WTC11 (cell line): ENCODE data around the gene CFAP206. TPM values are rescaled to one million over a fixed set of nuclear protein-coding genes. Genes with fewer than 3 reads are reported as not detected.

Experiments
- ATAC-seq: fragments of 200-7000 bp; cut with Tn5 transposase; 2 replicates; pipeline ENCODE4 v1.10.0; 2021; ENCODE audit warnings: mild to moderate bottlenecking, moderate library complexity
- CTCF ChIA-PET: fragments of 300-600 bp; sonication (Branson Sonifier 250); formaldehyde crosslinking; loops from one replicate; lab custom pipeline; 2021; ENCODE audit warnings: antibody characterized with exemption; lab: Charles Lee
- POLR2A ChIA-PET: fragments of 350-600 bp; sonication (Branson Sonifier 250); formaldehyde crosslinking; loops from one replicate; lab custom pipeline; 2021; ENCODE audit warnings: antibody characterized with exemption; lab: Charles Lee
- DNase-seq: peaks from one replicate; pipeline ENCODE4 v3.0.0; 2021; ENCODE audit warnings: low spot score
- H3K27ac Mint-ChIP-seq: 2 replicates; pipeline ENCODE4 v1.8.0; 2021; ENCODE audit warnings: mixed read lengths
- H3K27me3 Mint-ChIP-seq: 2 replicates; pipeline ENCODE4 v1.8.0; 2021; ENCODE audit warnings: low read depth, mild to moderate bottlenecking, moderate library complexity, mixed read lengths
- H3K36me3 Mint-ChIP-seq: 2 replicates; pipeline ENCODE4 v1.8.0; 2021; ENCODE audit warnings: mixed read lengths
- H3K4me1 Mint-ChIP-seq: 2 replicates; pipeline ENCODE4 v1.8.0; 2022; ENCODE audit warnings: mixed read lengths
- H3K4me3 Mint-ChIP-seq: 2 replicates; pipeline ENCODE4 v1.8.0; 2021; ENCODE audit warnings: mild to moderate bottlenecking, moderate library complexity, mixed read lengths
- H3K9me3 Mint-ChIP-seq: 2 replicates; pipeline ENCODE4 v1.8.0; 2021; ENCODE audit warnings: mixed read lengths
- ATF6 ChIP-seq: sonication (generic); formaldehyde crosslinking; IDR thresholded peaks from 2 replicates; pipeline ENCODE4 v1.8.1; 2023; ENCODE audit warnings: mild to moderate bottlenecking, missing genetic modification reagents
- CBFB ChIP-seq: sonication (generic); formaldehyde crosslinking; IDR thresholded peaks from 2 replicates; pipeline ENCODE4 v1.8.1; 2022; ENCODE audit warnings: mild to moderate bottlenecking, low read depth, missing genetic modification reagents
- ESRRA ChIP-seq: sonication (generic); formaldehyde crosslinking; IDR thresholded peaks from 2 replicates; pipeline ENCODE4 v1.8.1; 2022; ENCODE audit warnings: mild to moderate bottlenecking, missing genetic modification reagents, borderline replicate concordance
- FOXP4 ChIP-seq: sonication (generic); formaldehyde crosslinking; IDR thresholded peaks from 2 replicates; pipeline ENCODE4 v1.8.0; 2022; ENCODE audit warnings: mild to moderate bottlenecking, missing genetic modification reagents
- HMGA2 ChIP-seq: fragments of 250-450 bp; sonication (Bioruptor Pico); IDR thresholded peaks from 2 replicates; pipeline ENCODE4 v1.4.0; 2021; ENCODE audit warnings: mild to moderate bottlenecking, moderate library complexity
- IRF2 ChIP-seq: sonication (generic); formaldehyde crosslinking; IDR thresholded peaks from 2 replicates; pipeline ENCODE4 v1.8.0; 2022; ENCODE audit warnings: low read depth, missing genetic modification reagents, borderline replicate concordance
- JUN ChIP-seq: sonication (generic); formaldehyde crosslinking; IDR thresholded peaks from 2 replicates; pipeline ENCODE4 v1.8.0; 2023; ENCODE audit warnings: mild to moderate bottlenecking, missing genetic modification reagents
- NFATC4 ChIP-seq: fragments of 250-450 bp; sonication (Bioruptor Pico); IDR thresholded peaks from 2 replicates; pipeline ENCODE4 v1.9.0; 2021; ENCODE audit warnings: mild to moderate bottlenecking
- PRDM15 ChIP-seq: sonication (generic); formaldehyde crosslinking; IDR thresholded peaks from 2 replicates; pipeline ENCODE4 v1.8.0; 2022; ENCODE audit warnings: missing genetic modification reagents
- RORB ChIP-seq: fragments of 250-450 bp; sonication (Bioruptor Pico); IDR thresholded peaks from 2 replicates; pipeline ENCODE4 v1.9.0; 2021; ENCODE audit warnings: mild to moderate bottlenecking
- SMAD4 ChIP-seq: sonication (generic); formaldehyde crosslinking; IDR thresholded peaks from 2 replicates; pipeline ENCODE4 v1.8.0; 2022; ENCODE audit warnings: mild to moderate bottlenecking, missing genetic modification reagents
- STAT6 ChIP-seq: sonication (generic); formaldehyde crosslinking; conservative IDR thresholded peaks from 2 replicates; pipeline ENCODE4 v1.8.1; 2023; ENCODE audit warnings: mild to moderate bottlenecking, low read depth, missing genetic modification reagents, moderate library complexity
- TEAD1 ChIP-seq: sonication (generic); formaldehyde crosslinking; IDR thresholded peaks from 2 replicates; pipeline ENCODE4 v1.8.0; 2022; ENCODE audit warnings: mild to moderate bottlenecking, missing genetic modification reagents
- ZNF232 ChIP-seq: sonication (generic); formaldehyde crosslinking; IDR thresholded peaks from 2 replicates; pipeline ENCODE4 v1.8.0; 2022; ENCODE audit warnings: mild to moderate bottlenecking, missing genetic modification reagents
- ZNF416 ChIP-seq: fragments of 250-450 bp; sonication (Bioruptor Pico); IDR thresholded peaks from 2 replicates; pipeline ENCODE4 v1.9.0; 2021; ENCODE audit warnings: mild to moderate bottlenecking, inconsistent platforms
- ZNF425 ChIP-seq: fragments of 250-450 bp; sonication (Bioruptor Pico); conservative IDR thresholded peaks from 2 replicates; pipeline ENCODE4 v1.9.0; 2021; ENCODE audit warnings: mild to moderate bottlenecking
- ZNF671 ChIP-seq: fragments of 250-450 bp; sonication (Bioruptor Pico); IDR thresholded peaks from 2 replicates; pipeline ENCODE4 v1.8.0; 2021; ENCODE audit warnings: mild to moderate bottlenecking
- total RNA-seq: library from RNA; stranded (reverse); gene quantifications from 3 replicates; pipeline ENCODE4 v1.2.3, GENCODE V29; 2021

Gene CFAP206
- total RNA-seq, 1 experiment from 2014 or later: not detected

- TF ChIP-seq IRF2 (CRISPR knock-in tag) (no peak), ESRRA (CRISPR knock-in tag) (no peak), JUN (CRISPR knock-in tag) (no peak), NFATC4 (CRISPR knock-in tag) (no peak)
- POLR2A ChIA-PET: no interaction called here
- H3K9me3 Mint-ChIP-seq: no peaks in the 10 kb centered on the region
- ATAC-seq: no peak
- H3K27me3 Mint-ChIP-seq: no peaks in the 10 kb centered on the region; the same call in 1 of the 2 replicates
- H3K36me3 Mint-ChIP-seq: no peaks in the 10 kb centered on the region
- no peak for DNase-seq
- CTCF ChIA-PET: interaction anchor here (0.7 kb wide), 1 partner anchor 62 kb away, joined by 5 read pairs; no protein-coding TSS in a partner anchor
- H3K27ac Mint-ChIP-seq: no peak overlapping the region
- H3K4me3 Mint-ChIP-seq: no peak overlapping the region
- no peaks in the 10 kb centered on the region for H3K4me1 Mint-ChIP-seq
Measured at GRCh38 chr6:87421576-87421975, 13.8 kb downstream of the CFAP206 start.

GRCh38 chr6:87426789-87427188 is 19.0 kb downstream of the CFAP206 start:
- H3K27ac Mint-ChIP-seq: no peak overlapping the region
- TF ChIP-seq PRDM15 (CRISPR knock-in tag): no peak
- no peak for TF ChIP-seq RORB
- DNase-seq (no peak), ATAC-seq (no peak)
- H3K36me3 Mint-ChIP-seq: no peaks in the 10 kb centered on the region
- H3K4me3 Mint-ChIP-seq: no peak overlapping the region
- ChIA-PET CTCF (no interaction called here), POLR2A (no interaction called here)
- H3K27me3 Mint-ChIP-seq: no peaks in the 10 kb centered on the region
- no peaks in the 10 kb centered on the region for H3K9me3 Mint-ChIP-seq
- H3K4me1 Mint-ChIP-seq: no peaks in the 10 kb centered on the region

- ChIA-PET CTCF (no interaction called here), POLR2A (no interaction called here)
- TF ChIP-seq SMAD4 (CRISPR knock-in tag) (no peak), ESRRA (CRISPR knock-in tag) (no peak), STAT6 (CRISPR knock-in tag) (no peak)
- no peak overlapping the region for H3K4me3 Mint-ChIP-seq
- no peaks in the 10 kb centered on the region for H3K9me3 Mint-ChIP-seq
- DNase-seq: no peak
- H3K4me1 Mint-ChIP-seq: no peaks in the 10 kb centered on the region
- H3K27ac Mint-ChIP-seq: no peak overlapping the region
- no peak for ATAC-seq
- H3K27me3 Mint-ChIP-seq: no peaks in the 10 kb centered on the region
- H3K36me3 Mint-ChIP-seq: no peaks in the 10 kb centered on the region
Measured at GRCh38 chr6:87430499-87430898, 22.7 kb downstream of the CFAP206 start.

GRCh38 chr6:87431263-87431662 is 23.5 kb downstream of the CFAP206 start:
- Mint-ChIP-seq H3K27me3 (no peaks in the 10 kb centered on the region; the same call in 1 of the 2 replicates), H3K27ac (no peak overlapping the region), H3K4me1 (no peaks in the 10 kb centered on the region), H3K36me3 (no peaks in the 10 kb centered on the region), H3K9me3 (no peaks in the 10 kb centered on the region), H3K4me3 (no peak overlapping the region)
- no peak for ATAC-seq
- DNase-seq: no peak
- ChIA-PET POLR2A (no interaction called here), CTCF (no interaction called here)
- no peak for TF ChIP-seq HMGA2 (CRISPR knock-in tag)
- TF ChIP-seq ZNF416: no peak
- no peak for TF ChIP-seq ZNF671
- no peak for TF ChIP-seq TEAD1 (CRISPR knock-in tag)
- TF ChIP-seq ZNF232: no peak
- TF ChIP-seq CBFB (CRISPR knock-in tag): no peak
- no peak for TF ChIP-seq ZNF425 (CRISPR knock-in tag)
- TF ChIP-seq ATF6 (CRISPR knock-in tag): no peak
- no peak for TF ChIP-seq FOXP4 (CRISPR knock-in tag)
